Stimulated activated CD8-positive, alpha-beta memory T cell treated with anti-CD3 and anti-CD28 coated beads, Interleukin-7, amount 100 ng/mL, for 4 hours (primary cell): ENCODE measurements around the gene MRPL51.
"Not testable (repeated sequence)": the region's sequence is repeated elsewhere in the genome, so short reads cannot be mapped to it uniquely, and the experiment has no call there.

ENCODE experiments used
- DNase-seq, 2 donors: peaks; one replicate each; pipeline ENCODE4 v3.0.0-alpha.2; 2020; ENCODE audit warnings: low read depth in 2 of 2

The MRPL51 gene

DNA sequence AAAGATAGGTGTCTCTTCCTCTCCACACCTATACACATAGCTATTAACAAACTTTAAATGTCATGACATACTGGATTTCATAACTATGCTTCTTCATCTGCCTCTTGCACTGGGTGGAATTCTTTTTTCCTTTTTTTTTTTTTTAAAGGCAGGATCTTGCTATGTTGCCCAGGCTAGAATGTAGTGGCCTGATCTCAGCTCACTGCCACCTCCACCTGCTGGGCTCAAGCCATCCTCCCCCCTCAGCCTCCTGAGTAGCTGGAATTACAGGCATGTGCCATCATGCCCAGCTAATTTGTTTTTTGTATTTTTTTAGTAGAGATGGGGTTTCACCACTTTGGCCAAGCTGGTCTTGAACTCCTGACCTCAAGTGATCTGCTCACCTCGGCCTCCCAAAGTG lies 4.8 kb downstream of the MRPL51 start:
- DNase-seq, result no peak

DNA sequence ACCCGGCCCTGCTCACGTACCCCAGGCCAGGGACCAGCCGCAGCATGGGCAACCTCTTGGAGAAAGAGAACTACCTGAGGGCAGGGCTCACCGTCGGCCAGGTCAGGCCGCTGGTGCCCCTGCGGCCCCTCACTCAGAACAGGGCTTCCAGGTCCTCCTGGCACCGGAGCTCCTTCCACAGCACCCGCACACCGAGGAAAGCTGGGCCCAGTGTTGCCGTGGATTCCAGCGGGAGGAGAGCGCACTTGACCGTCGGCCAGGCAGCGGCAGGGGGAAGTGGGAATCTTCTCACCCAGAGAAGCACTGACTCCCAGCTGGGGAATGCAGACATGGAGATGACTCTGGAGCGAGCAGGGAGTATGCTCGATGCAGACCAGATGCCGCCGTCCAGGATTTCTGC lies 14.6 kb downstream of the MRPL51 start:
- DNase-seq, result no peak

DNA sequence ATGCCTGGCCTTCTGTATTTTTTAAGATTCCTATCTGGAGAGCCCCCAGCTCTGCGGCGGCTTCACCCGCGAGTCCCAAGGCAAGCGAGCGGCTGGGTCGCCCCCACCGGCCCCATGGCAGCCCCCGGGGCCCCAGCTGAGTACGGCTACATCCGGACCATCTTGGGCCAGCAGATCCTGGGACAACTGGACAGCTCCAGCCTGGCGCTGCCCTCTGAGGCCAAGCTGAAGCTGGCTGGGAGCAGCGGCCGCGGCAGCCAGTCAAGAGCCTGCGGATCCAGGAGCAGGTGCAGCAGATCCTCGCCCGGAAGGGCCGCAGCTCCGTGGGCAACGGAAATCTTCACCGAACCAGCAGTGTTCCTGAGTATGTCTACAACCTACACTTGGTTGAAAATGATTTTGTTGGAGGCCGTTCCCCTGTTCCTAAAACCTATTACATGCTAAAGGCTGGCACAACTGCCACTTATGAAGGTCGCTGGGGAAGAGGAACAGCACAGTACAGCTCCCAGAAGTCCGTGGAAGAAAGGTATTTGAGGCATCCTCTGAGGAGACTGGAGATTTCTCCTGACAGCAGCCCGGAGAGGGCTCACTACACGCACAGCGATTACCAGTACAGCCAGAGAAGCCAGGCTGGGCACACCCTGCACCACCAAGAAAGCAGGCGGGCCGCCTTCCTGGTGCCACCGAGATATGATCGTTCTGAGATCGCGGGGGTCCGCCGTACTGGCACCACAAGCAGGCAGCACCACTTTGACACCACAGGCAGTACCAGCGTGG lies 15.3 kb downstream of the MRPL51 start:
- not testable (repeated sequence) for DNase-seq

DNA sequence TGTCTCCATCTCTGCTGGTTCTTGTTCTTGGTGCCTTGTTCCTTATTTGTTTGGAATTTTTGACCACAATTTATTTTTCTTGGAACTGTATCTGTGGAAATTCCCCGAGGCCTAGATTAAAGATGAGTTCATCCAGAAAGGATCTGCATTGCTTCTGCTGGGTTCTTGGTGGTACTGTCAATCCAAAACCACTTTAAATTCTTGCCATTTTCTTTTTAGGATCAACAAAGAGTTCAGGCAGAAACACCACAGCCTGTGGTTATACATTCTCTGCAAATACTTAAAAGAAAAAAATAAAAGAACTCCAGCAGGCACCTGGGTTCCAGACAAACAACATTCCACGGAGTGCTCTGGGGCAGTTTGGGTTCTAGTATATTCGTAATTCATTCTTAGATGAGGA lies 16.6 kb downstream of the MRPL51 start:
- DNase-seq, result no peak

DNA sequence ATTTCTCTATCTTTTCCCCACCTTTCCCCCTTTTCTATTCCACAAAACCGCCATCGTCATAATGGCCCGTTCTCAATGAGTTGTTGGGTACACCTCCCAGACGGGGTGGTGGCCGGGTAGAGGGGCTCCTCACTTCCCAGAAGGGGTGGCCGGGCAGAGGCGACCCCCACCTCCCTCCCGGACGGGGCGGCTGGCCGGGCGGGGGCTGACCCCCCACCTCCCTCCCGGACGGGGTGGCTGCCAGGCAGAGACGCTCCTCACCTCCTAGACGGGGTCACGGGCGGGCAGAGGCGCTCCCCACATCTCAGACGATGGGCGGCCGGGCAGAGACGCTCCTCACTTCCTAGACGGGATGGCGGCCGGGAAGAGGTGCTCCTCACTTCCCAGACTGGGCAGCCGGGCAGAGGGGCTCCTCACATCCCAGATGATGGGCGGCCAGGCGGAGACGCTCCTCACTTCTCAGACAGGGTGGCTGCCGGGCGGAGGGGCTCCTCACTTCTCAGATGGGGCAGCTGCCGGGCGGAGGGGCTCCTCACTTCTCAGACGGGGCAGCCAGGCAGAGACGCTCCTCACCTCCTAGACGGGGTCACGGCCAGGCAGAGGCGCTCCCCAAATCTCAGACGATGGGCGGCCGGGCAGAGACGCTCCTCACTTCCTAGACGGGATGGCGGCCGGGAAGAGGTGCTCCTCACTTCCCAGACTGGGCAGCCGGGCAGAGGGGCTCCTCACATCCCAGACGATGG lies 17.7 kb downstream of the MRPL51 start:
- DNase-seq, result not testable (repeated sequence)

DNA sequence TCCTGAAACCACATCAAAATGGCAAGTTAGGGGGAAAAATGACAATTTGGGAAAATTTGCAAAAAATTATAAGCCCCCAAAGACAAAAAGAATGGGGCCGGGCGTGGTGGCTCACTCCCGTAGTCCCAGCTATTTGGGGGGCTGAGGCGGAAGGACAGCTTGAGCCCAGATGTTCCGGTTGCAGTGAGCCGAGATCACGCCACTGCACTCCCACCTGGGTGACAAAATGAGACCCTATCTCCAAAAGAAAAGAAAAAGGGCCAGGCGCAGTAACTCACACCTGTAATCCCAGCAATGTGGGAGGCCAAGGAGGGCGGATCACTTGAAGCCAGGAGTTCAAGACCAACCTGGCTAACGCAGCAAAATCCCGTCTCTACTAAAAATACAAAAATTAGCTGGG lies 20.6 kb downstream of the MRPL51 start:
- no peak for DNase-seq

DNA sequence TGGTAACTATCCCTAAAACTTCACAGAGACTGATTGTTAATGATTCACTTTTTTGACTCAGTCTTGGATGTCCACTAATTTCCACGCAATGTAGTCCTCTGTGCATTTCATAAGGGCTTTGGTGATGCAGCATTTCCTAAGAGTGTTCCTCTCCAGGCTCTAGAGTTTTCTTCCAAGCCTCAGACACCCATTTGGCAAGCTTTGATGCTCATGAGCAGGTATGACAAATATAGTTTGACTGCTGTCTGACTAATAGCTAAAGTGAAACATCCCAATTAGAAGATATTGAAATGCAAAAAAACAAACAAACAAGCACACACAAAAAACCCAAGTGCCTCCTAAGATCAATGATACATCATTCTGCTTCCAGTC lies 21.1 kb downstream of the MRPL51 start:
- no peak for DNase-seq

DNA sequence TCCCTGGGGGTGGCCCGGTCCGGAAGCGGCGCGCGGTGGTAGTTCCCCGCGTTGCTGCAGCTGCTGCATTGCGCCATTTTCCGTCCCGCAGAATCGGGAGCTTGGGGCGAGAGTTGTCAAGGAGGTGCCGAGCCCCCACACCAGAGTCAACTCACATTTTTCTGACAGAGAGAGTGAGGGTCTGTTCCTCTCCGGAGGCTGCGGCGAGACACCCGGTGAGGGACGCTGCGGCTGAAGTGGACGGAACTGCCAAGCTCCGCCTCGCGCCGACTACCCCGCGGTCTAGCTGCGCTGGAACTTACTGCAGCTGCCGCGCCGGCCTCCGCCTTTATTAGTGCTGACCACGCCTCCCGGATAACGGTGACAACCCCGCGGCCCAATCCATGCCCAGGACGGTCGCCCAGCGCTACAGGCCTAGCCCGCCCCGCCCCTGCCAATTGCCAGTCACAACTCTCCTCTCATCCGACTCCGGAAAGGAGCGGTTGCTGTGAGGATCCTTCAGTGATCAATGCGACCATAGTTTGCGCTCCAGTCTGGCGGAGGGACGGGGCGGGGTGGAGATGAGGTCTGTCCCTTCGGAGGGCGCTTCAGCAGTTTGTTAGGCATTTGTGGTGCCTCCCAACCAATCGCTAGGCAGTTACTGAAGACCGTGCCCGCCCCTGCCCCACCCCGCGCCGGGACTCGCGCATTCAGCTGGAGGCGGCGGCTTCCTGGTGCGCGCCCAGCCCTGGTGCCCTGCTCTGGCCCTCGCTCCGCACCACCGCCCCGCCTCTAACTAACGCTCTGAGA lies 22.5 kb downstream of the MRPL51 start, which contains the start of gene VAMP1:
Gene VAMP1, minus strand, starts transcription at position 303 of the 789 bp plus-strand sequence. Its CDS starts 146 bp downstream, at position 157.
- peak; percentile 92 to 95 for DNase-seq

DNA sequence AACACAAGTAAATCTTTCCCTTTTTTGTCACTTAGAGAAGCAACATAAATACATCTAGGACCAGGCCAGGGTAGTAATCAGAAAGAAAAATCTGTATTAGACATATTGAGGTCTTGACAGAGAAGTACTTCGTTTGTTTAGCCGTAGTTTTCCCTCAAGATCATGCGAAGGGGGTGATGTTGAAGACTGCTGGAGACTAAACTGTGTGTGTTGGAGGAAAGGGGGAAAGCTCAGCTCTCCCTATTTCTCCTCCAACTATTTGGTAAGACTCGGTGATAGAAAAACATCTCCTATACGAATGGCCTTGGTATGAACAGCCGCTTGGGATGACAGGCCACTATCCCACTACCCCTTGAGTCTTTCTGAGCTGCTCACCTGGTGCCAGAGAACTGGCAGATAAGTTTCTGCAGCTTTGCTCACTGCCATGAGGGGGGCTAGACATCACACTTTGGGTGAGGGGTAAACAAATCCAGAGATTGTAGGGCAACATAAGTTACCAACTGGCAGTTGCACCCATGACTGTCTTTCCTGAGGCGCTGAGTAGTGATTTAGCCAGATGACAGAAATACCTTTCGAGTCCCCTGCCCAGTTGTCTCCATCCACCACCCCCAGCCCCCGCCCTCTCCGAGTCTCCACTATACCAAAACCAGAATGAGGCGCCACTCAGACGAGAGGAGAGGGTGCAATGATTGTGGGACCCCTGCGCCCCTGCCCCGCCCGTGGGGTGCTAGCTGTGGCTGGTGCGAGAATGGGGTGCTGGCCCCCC lies 23.3 kb downstream of the MRPL51 start:
- no peak for DNase-seq

DNA sequence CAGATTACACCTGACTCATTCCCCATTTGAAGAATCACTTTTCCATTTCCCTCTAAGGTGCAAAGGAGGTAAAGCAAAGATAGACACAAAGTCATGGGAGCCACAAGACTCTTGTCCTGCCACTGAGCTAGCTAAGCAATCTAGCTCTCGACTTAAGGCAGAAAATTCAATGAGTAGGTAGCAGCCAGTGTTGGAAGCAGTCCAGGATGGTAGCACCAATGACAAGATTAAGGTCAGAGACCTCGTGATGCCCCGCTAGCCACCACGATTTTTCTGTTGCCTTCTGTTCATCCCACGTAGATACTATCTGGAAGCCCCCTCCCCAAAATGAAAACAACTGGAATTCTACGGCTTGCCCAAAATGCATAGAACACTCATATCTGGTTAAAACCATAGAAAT lies 24.0 kb downstream of the MRPL51 start:
- DNase-seq, result no peak

DNA sequence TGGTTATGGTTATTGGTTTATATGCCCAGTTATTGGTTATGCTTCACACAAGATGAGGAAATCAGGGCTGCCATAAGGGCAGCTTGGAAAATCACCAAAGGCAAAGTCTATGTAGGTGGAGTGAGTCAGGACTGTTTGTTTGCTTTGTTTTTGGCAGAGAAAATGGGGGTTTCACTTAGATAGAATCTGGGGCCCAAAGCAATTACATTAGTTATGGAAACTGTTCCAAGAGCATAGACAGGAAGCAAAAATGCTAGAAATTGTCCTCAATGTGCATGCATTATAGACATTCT lies 24.8 kb downstream of the MRPL51 start:
- DNase-seq, result no peak

DNA sequence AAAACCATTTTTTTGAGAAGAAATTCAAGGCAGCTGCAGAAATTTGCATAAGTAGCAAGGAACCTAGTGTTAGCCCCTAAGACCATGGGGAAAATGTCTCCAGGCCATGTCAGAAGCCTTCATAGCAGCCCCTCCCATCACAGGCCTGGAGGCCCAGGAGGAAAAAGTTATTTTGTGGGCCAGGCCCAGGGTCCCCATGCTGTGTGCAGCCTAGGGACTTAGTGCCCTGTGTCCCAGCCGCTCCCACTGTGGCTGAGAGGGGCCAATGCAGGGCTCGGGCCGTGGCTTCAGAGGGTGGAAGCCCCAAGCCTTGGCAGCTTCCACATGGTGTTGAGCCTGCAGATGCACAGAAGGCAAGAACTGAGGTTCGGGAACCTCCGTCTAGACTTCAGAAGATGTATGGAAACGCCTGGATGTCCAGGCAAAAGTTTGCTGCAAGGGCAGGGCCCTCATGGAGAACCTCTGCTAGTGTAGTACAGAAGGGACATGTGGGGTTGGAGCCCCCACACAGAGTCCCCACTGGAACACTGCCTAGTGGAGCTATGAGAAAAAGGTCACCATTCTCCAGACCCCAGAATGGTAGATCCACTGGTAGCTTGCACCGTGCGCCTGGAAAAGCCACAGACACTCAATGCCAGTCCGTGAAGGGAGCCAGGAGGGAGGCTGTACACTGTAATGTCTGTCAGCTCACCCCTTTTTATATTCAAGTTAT lies 25.3 kb downstream of the MRPL51 start:
- not testable (repeated sequence) for DNase-seq

DNA sequence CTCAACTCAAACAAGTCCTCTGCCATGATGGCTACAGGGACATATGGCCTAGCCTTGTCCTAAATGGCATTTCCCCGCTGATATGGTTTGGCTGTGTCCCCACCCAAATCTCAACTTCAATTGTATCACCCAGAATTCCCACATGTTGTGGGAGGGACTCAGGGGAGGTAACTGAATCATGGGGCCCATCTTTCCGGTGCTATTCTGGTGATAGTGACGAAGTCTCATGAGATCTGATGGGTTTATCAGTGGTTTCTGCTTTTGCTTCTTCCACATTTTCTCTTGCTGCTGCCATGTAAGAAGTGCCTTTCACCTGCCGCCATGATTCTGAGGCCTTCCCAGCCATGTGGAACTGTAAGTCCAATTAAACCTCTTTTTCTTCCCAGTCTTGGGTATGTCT lies 26.3 kb downstream of the MRPL51 start:
- not testable (repeated sequence) for DNase-seq

DNA sequence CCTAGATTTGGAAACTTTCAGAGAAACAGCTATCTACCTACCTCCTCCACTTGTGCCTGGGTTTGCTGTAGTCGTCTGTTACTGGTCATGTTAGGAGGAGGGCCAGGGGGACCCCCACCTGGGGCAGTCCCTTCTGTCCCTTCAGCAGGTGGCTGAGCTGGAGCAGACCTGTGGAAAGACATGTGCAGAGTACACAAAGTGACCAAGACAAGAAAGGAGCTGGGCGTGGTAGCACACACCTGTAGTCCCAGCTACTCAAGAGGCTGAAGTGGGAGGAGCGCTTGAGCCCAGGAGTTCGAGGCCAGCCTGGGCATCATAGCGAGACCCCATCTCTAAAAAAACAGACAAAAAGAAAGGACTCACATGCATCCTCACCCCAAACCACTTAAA lies 26.9 kb downstream of the MRPL51 start:
- no peak for DNase-seq

DNA sequence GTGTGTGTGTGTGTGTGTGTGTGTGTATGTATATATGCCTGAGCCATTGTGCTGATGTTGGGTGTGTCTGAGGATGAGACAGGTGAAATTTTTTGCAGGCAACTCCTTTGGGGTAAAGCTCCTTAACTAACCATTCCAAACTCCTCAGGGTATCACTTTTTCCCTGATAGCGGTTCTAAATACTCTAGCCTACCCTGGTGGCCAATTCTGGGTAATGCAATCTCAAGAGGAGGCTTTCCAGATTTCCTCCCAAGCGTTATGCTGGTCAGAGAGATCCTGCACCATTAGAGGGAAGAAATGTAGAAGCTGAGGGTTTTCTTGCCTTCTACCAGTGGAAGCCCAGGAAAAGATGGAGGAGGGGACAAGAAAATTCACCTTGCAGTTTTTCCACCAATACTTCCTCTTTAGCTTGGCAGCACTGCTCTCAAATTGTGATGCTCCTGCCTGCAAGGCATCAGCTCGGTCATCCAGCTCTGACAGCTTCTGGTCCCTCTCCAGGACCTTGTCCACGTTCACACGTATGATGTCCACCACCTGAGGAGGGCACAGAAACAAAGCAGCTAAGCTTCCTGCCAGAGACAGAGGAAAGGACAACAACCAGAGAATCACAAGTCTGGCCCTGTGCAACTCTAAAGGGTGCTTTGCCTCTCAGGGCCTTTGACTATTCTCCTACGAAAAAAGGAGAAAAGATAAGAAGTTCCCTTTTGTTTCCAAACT lies 27.4 kb downstream of the MRPL51 start:
- no peak for DNase-seq

DNA sequence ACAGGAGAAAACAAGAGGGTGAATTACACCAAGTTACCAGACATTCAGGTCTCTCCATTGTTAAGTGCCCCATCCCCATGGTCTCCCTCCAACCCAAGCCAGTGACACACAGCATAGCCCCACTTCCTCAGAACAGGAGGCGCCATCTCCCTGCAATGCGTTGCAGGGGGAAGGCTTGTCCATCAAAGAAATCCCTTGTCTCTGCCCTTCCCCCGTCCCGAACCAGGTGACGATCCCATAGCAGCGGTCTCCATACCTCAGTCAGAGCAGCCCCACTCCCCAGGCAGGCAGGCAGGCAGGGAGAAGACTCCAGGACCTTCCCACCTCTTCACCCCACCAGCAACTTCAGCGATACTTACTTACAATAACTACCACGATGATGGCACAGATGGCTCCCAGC lies 28.5 kb downstream of the MRPL51 start:
- no peak for DNase-seq

DNA sequence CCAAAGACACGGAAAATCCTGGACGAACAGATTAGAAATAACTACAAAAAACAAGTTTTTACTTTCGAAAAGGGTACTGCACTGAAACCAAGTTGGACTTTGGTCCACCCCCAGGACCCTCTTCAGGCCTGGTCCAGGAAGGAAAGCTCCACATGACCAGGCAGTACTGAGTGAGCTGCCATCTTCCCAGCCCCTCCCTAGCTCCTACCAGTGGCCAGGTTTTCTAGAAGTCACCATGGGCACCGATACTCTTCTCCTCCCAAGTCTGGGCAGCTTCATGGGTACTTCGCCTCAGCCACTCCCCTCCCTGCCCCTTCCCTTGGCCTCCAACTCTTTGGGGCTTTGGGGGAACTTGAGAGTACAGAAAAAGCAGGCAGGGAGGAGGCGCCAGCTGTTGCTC lies 29.2 kb downstream of the MRPL51 start:
- DNase-seq, result no peak

DNA sequence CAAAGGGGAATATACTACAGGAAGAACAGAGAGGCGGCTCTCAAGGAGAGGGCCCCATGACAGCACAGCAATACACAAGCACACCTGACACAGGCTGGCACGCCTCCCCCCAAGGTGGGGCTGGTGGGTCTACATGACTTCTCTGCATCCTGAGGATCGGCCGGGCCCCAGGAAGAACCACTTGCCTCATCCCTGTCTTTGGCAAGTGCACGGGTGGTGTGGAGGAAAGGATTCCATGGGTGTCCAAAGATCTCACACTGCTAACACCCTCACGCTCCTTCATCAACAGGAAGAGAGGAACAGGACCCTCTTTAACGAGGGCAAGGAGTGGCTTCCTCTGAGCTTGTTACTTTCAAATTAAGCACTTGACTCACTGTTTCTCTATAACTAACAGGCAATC lies 29.8 kb downstream of the MRPL51 start:
- DNase-seq, result no peak

DNA sequence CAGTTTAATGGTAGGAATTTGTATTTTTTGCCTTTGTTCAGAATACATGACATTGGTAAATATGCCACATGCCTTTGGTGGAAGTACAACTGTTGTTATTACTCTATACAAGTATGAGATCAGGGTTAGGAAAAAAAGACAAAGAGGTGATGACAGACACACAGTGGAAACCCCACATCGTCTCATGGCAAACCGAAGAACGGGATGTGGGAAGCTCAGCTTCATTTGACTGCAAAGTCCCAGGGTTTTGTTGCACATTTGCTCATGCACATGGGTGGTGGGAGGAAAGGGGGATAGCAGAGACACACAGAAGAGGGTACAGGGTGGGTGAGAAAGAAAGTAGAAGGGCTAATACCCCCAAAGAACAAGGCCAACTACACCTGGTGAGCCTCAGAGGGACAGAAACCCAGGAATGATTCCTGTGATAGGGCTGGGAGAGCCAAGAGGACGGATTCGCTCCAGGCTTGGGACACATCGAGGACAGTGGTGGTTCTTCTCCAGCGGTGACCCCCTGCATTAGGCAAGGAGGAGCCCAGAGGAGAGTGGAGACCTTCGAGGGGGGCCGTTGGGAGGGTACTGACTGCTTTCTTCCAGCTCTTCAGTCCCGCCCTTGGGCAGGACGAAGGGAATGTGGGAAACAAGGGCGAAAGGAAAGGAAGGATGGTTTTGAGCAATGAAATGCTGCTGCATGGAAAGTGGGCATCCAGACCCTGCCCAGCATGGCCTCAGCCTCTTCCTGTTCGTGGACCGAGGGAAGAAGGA lies 30.6 kb downstream of the MRPL51 start:
- DNase-seq, result no peak
